ENCODE results near the gene DDN.

The DDN gene

DNA sequence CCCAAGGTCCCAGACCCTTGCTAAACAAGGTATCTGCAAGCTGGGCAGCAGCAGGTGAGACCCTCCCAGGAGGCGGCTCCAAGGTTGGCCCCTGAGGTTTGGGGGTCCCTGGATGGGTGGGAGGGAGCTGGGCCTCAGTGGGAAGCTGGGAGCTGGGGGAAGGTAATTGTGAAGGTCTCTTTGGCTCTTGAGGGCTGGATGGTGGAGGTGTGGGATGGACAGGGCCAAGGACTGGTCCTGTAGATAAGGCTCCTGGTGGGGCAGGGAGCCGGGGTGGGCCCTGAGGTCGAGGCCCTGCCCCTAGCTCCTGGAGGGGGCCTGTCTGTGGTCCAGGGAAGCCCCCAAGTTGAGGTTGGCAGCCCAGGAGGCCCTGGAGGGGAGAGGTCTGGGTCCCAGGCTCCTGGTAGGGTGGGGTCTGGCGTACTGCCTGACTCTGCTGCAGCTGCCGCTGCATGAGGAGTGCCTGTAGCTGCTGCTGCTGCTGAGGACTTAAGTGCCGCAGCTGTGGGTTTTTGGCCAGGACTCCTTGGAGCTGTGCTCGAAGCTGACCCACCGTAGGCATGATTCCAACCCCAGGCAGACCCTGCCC lies 32.5 kb upstream of the DDN start:
- no peak for DNase-seq (ENCODE audit: low spot score)

DNA sequence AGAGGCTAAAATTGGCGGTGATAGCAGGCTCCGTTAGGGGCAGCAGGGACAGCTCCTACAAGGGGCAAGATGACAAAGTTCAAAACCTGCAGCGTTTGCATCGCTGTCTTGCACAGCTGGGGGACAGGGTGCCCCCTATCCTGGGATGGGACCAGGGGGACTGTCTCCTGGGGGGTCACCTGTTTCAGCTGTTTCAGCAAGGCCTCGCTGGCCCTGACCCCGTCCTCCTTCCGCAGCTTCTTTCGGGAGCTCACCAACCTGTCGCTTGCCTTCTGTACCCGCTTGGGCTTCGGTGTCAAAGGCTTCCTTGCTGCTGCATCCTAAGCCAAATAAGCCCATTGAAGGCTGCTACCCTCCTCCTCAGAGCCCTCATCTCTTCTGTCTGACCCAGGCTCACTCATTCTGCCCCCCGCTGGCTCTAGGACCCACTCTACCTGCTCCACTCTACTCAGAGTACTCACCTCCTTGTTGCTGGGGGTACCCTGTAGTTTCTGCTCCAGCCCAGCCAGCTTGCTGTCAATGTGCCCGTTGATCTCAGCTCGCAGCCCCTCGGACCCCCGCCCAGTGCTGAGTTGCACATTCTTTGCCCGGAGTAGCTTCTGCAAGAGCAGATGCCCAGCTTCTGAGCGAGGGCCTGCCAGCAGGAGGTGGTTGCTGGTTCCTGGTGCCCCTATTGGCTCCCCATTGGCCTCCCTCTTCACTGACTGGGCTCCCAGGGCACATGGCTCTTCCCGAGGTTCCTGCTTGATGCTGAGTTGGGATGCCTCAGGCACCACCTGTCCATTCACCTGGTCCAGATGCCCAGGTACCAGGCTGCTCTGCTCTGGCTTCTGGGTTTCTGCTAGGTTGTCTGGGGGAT lies 31.8 kb upstream of the DDN start:
- DNase-seq (ENCODE audit: low spot score): no peak

DNA sequence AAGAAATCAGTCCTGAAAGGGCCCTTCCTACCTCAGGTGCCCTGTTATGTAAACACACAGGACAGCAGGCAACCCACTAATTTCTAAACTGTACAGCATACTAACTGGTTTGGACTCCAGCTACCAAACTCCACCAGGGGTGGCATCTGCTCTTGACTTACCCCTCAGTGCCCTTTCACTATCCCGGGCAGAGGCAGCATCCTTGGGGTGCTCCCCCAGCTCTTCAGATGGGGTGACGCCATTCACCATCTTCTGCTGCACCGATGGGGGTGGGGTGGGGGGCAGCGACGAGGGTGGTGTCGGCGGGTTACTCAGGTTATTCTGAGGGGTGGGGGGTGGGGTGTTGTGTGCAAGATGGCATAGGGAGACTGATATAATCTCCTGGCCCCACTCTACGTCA lies 30.9 kb upstream of the DDN start:
- no peak for DNase-seq (ENCODE audit: low spot score)

DNA sequence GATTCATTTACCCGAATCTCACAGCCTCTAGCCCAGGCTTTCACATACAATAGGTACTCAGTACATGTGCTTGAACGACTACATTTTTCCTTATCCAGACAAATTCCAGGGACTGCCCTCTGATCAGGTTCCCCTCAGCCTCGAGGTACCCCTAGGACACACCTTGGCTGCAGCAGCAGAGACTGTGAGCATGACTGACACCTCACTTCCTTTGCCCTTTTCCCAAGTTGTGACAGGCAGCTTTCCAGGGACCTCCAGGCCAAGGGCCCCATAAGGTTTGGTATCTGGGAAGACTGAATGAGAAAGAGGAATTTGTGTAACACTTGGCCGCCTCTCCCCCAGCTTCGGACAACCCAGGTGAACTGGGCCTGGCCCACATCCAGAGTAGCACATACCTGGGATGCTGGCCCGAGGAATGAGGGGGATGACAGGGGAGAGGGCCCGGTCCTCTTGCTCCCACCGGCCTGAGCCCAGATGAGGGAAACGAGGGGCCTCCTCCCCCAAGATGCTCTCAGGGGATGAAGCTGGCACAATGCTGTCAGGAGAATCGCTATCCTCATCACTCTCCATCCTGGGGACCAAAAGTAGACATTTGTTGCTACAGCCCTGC lies 29.6 kb upstream of the DDN start:
- no peak for DNase-seq (ENCODE audit: low spot score)

DNA sequence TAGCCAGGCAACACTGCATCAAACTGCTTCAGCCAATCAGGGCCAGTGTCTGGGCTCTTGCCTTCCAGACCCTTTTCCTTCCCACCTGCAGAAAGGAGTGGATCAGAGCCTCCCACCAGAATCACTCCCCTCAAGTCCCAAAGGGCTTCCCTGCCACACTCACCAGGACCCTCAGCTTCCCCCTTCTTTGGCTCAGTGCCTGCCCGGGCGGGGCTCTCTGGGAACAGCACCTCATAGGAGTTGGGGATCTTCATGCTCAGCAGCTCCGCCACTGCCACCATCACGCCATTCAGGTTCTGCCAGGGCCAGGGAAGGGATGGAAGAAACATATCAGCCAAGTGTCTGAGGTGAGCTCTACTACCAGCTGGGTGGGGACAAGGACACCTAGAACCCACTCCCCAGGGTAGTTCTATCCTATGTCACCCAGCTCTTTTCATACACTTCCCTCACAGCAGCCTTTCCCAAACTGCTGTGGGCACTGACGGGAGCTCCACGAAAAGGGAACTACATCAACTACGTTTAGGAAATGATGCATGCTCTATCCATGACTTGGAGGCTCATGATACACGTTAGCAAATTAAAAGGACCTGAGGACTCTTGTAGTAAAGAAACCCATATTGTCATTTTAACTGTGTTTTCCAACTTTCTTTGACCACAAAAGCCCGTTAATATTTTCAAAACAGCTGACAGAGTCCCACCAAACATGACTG lies 28.8 kb upstream of the DDN start:
- no peak for DNase-seq (ENCODE audit: low spot score)

DNA sequence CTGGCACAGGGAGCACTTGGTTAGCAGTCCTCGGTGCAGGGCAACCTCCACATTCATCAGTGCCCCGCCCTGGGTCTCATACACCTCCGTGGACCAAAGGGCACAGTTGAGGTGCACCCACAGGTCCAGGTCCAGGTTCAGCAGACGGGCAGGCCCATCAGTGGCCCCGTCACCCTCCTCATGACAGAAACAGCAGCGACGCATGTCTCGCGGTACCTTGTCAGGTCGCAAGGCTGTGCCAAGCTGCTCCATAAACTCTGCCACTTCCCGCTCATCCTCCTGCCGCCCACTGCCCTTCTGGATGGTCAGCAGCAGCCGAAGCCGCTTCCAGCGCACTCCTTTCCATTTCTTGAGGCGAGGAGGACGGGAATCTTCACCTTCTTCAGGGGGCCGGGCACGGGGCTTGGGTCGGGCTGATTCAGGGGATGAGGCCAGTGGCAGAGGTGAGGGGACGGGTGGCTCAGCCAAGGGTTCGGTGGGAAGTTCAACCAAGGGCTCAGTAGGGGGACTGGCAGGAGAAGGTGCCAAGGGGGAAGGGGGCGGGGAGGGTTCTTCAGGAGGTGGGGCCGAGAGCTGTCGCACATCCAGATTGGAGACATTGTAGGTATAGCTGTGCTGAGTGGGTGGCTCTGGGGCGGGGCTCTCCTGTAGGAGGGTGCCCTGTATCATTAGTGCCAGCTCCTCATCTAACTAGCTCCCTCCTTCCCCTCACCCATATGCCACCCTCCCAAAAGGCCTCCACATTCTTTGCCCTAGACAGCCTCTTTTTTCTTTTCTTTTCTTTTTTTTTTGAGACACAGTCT lies 27.7 kb upstream of the DDN start:
- peak; percentile 26 for DNase-seq (ENCODE audit: low spot score)

DNA sequence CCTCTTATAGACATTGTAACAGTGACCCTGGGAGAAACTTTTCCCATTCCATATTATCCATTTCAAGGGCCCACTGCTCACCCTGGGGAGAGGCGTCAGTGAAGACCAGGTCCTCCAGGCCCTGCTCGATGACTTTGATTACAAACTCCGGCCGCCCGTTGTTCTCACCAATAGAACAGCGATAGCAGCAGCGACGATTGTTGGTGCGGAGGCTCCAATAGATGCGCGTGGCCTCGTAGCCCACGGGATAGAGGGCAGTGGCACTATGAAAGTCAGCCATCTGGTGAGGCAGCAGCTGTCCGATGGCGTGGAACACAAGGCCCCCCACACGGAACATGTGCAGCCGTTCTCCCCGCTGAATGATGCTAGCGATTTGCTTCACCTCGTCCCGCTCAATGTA lies 26.9 kb upstream of the DDN start:
- no peak for DNase-seq (ENCODE audit: low spot score)

DNA sequence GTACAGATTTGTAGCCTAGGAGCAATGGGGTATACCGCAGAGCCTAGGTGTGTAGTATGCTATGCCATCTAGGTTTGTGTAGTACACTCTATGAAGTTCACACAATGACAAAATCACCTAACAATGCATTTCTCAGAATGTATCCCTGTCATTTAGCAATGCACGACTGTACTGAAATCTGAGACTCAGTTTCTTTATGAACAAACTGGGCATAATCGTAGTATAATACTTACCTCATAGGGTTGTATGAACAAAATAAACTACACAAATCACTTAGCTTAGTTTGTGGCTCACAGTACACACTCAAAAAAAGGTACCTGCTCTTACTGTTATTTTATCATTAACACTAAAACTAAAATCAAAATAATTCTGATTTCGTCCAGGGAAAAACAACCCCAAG lies 26.3 kb upstream of the DDN start:
- no peak for DNase-seq (ENCODE audit: low spot score)

DNA sequence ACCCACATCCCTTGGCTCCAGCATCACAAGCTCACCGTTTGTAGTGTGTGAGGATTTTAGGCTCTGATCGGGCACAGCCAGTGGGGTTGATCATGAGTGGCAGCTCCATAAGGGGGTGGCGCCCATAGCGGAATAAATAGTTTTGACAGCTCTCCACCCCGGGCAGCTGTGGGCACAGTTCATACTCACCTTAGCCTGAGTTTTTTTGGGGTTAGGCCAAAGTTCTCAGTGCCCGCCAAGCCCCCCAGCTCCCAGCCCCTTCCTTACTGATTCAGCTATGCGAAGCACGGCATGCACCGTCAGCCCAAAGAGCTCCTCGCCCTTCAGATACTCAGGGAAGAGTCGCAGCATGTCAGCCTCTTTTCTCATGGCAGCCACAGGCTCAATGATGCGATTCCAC lies 25.4 kb upstream of the DDN start:
- no peak for DNase-seq (ENCODE audit: low spot score)

DNA sequence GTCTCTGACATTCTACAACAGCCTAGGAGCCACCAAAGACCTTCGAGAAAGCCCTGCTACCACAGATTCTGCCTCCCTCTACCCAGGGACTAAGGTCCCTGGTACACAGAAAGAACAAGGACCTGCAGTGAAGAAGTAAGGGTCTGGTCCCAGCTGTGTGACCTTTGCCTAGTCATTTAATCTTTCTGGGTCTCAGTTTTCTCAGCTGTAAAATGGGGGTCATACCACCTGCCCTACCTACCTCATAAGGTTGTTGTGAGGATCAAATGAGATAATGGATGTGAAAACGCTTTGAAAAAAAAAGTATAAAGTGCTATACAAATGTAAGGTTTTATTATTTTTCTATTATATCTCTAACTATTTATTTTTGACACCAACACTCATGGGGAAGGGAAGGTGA lies 24.6 kb upstream of the DDN start:
- no peak for DNase-seq (ENCODE audit: low spot score)

DNA sequence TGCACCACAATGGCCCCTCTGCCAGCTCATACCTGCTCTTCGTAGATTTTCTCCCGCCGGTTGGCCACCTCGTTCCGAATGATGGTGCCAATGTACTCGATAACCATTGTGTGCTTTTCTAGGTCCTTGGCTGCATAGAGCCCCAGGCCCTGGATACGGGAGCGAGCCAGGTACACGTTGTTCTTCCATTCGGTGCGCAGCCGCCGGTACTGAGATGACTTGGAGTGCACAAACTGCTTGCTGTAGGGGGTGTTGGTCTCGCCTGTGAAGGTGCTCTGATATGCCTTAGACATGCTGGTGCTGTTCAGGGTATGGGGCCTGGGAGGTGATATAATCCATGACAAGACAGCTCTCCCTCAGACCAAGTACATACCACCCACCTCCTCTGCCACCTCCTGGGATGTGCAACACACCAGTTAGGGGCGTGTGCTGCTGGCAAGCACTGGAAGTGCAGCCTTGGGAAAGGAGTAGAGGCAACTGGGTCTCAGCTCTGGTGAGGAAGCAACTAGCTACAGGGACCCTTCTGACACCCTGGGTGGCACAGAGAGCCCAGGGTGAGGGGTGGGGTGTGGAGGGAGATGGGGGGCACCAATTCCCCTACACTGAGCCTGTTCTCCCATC lies 23.5 kb upstream of the DDN start:
- peak; percentile 29 for DNase-seq (ENCODE audit: low spot score)

DNA sequence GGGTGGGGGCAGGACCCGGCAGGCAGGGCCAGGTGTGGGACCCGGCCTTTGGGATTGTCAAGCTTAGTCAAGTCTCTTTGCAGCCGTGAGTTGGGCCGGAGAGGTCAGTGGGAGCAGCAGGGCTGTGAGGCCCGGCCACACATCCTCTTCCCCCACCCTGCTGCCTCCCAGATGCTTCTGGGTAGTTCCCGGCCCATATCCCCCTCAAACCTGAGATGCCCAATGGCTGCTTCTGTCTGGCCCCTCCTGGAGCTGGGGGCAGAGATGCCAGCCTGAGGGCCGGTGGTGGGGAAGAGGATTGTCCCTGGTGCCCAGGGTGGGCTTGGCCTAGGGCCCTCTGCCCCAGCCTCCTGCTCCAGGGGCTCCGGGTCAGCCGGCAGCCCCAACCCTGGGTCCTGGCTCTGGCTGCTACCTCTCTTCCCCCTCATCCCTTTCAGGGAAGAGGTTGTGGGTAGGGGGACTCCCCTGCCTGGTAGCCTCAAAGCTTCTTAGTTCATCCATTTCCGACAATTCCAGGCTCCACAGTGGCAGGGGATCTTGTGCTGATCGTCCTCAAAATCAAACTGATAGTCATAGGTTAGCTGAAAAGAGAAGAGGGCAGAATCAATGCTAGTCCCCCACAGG lies 22.2 kb upstream of the DDN start:
- DNase-seq (ENCODE audit: low spot score): peak; percentile 28

DNA sequence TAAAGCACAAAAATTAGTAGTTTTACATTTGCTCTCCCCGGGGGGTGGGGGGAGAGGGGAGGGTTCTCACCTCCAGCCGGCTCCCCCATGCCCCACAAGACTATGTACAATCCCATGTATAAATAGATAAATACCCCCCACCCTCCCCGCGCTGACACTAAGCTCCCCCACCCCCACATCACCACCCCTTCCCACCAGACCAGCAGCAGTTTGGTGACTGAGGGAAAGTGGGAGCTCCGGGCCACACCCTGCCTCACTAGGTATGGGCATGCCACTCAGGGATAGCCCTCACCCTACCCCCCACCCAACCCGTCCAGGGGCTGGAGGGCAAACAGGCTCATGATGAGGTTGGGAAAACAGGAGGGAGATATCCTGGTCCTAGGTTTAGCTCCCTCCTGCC lies 21.3 kb upstream of the DDN start:
- peak; percentile 41 for DNase-seq (ENCODE audit: low spot score)

DNA sequence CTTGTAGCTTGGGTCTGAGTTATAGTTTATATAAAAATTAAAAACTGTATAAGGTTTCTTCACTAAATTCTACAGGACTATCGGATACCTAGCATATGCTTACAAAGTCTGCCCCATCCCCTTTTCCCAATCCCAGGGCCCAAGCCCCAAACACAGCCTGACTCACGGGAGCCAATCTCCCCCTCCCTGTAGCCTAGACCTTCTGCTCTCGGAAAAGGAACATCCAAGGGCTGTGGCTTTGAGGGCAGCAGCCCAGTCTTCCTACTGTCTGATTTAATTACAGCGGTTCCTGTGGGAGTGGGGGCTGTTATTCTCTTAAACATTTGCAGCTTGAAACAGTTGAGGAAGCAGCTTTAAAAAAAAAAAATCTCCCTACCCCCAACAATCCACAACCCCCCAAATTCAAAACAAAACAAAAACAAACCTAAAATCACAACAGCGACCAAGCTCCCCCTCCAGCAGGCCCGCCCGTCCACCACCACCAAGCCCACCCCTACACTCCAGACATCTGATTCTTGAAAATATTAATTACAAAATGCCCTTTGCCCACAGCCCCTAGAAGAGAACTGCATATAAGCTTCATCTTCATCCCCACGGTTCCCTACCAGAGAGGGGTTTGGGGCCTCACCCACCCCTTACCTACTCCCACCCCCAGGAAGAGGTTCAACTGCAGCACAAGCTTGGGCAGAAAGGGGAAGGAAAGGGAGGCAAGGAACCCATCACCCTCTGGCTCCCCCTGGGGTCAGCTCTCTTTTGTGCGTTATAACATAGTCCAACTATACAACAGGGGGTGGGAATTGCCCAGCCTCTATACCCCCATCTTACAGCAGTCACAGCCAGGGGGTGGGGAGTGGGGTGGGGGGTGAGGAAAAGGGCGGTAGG lies 20.5 kb upstream of the DDN start:
- DNase-seq (ENCODE audit: low spot score): peak; percentile 76

DNA sequence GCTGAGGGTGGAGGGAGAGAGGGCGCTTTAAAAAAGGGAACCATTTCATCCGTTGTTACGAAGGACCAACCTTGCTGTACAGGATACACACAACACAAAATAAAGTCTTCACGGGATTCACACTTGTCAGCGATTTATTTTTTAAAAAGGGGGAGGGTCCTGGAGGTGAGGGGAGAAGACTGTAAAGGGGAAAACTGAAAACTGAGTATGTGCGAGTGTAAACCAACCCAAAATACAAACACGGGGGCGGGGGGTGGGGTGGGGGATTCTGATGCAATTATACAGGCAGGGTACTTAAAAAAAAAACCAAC lies 19.9 kb upstream of the DDN start:
- DNase-seq (ENCODE audit: low spot score): no peak

DNA sequence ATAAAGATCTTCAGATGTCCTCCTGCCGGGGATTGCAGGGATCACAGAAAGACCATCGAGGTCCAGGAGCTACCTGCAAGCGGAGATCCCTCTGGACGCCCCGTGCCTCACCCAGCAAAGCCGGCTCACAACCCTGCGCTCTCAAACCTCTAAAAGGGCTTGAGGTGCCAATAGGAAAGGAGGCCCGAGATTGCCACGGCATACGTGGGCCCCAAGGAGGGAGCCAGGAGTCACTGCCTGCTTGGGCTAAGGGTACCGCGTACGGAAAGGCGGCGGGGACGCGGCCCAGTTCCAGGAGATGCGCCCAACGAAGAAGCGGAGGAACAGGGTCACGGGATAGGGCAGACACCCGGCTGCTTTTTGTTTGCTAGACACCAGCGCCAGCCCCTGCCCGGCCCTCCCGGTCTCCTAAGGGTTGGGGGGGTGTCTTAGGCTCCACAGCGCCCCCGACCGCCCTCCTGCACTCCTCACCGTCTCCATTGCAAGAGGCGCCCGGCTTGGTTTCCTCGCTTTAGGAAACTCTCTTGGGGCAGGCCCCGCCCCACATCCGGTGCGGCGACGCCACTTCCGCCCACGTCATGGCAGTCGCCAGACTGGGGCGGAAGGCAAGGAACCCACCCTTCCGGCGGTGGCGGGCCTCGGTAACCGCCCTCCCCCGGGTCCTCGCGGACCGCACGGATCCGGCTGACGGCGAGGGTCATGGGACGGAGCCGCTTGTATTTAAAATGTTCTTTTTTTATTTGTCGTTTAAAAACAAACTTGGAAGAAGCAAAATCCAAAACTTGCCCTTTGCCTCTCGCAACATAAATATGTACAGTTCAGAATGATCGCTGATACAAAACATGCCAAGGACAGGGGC lies 19.3 kb upstream of the DDN start, which contains the start of gene PRKAG1:
Gene PRKAG1 (minus strand): TSS at position 516 of the 859 bp plus-strand sequence. CDS start 36 bp downstream, at position 480.
- peak; percentile 98 for DNase-seq (ENCODE audit: low spot score)

DNA sequence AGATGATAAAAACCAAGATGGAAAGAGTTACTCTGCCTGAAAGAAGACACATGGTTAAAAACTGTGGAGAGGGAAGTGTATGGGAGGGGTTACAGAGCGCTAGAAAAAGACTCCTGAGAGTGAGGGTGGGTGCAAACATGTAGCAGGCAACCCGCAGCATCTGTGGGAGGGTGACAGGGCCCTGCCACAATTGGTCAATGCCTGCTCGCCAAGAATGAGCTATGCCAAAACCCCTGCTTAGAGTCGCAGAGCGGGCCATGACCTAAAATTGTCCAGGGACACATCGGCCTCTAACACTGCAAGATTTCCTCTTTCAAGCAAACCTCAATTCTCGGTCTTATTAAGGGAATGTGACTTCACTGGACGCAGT lies 18.7 kb upstream of the DDN start:
- peak; percentile 50 for DNase-seq (ENCODE audit: low spot score)

DNA sequence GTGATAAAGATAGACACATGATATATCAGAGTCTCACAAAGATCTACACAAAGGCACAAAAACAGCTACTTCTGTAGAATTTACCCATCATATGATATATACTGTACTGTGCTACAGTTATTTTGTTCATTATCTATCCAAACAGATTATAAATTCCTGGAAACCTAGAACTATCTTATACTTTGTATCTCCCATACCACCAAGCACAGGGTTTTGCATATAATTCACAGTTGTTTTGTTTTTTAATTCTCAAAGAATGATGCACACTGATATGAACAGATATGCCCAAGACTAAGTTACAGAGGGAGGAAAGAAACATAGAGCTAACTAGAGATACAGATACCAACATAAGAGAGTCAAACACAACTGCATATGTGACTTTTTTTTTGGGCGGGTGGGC lies 16.0 kb upstream of the DDN start:
- no peak for DNase-seq (ENCODE audit: low spot score)

DNA sequence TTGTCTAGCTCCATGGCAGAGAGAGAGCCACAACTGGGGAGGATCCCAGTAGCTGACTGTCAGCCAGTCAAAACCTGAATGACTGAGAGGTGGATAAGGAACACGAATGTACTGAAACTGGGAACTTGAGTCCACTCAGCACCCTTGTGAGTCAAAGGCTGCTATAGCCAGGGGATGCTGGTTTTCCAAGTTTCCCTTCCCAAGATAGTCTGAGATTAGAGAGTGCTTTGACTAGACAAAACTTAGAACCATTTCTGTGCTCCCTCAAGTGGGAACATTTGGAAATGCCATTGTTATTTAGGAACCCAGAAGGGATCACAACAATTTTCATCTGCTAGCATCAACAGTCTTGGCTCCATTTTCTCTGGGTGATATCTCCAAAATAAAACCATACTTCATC lies 15.4 kb upstream of the DDN start:
- no peak for DNase-seq (ENCODE audit: low spot score)

Data from D341Med (cell line).